SU-DHL-6 (cell line): ENCODE measurements around the gene SNX18.

ENCODE experiments used
- CTCF ChIP-seq: fragments of 200-600 bp; sonication (generic); IDR thresholded peaks from one replicate; pipeline ENCODE4 v1.5.1; 2017; ENCODE audit warnings: antibody characterized with exemption, mild to moderate bottlenecking, low read length, moderate library complexity; ENCODE audit not compliant: insufficient read depth, poor library complexity, severe bottlenecking
- EZH2phosphoT487 ChIP-seq: fragments of 200-600 bp; sonication (generic), shearing (Covaris generic); conservative IDR thresholded peaks from 2 replicates; pipeline ENCODE4 v1.6.1; 2018; ENCODE audit warnings: mild to moderate bottlenecking, antibody characterized with exemption, low read length, moderate library complexity, mixed read lengths

DNA sequence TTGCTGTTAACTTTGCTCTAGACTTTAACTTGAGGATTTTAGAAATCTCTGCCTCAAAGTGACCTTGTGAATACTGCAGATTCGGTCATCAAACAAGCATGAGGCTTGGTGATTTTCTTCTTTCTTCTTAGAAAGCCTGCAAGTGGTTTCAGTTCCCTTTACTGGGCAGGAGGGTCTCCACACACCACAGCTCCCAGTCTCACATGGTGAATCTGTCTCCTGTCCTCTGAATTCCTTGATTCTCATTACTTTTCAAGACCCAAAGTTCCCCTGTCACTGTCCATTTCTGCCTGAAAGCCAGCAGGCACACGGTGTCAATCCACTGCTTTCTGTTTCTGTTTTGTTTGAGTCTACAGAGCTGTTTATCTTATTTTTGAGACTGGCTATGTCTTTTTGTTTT lies 47.9 kb upstream of the SNX18 start:
- TF ChIP-seq CTCF (no peak), EZH2phosphoT487 (no peak)
